MM.1S (cell line): Measurements from ENCODE around the gene TSPAN11.

Experiments used
- CTCF ChIP-seq: fragments of 300-600 bp; sonication (generic); IDR thresholded peaks from 2 replicates; pipeline ENCODE4 v1.5.1; 2016; ENCODE audit warnings: antibody characterized with exemption, low read length, mixed read lengths
- EZH2 ChIP-seq: fragments of 300-600 bp; sonication (generic); optimal IDR thresholded peaks from 2 replicates; pipeline ENCODE3; 2017; ENCODE audit warnings: low read depth, mild to moderate bottlenecking, antibody characterized with exemption, low read length, mixed read lengths
- EZH2phosphoT487 ChIP-seq: fragments of 300-600 bp; sonication (generic); IDR thresholded peaks from 2 replicates; pipeline ENCODE4 v1.6.1; 2018; ENCODE audit warnings: antibody characterized with exemption, low read length

GRCh38 chr12:31033146-31033545 is 106.6 kb downstream of the TSPAN11 start:
- TF ChIP-seq CTCF (no peak), EZH2 (no peak), EZH2phosphoT487 (no peak)
